ENCODE data around the gene VOPP1. TPM values are rescaled to one million over a fixed set of nuclear protein-coding genes. Genes with fewer than 3 reads are reported as not detected.
A peak's percentile ranks its signal among the peaks of the same experiment; 100 is the strongest.

Gene VOPP1
- total RNA-seq, 1 donor from 2014 or later: 66.2 TPM

GRCh38 chr7:55509322-55509721, 63.0 kb downstream of the VOPP1 start:
- intact Hi-C loops (cut with DNase I): no loop called here
- H3K27ac ChIP-seq: no peak overlapping the region

DNA sequence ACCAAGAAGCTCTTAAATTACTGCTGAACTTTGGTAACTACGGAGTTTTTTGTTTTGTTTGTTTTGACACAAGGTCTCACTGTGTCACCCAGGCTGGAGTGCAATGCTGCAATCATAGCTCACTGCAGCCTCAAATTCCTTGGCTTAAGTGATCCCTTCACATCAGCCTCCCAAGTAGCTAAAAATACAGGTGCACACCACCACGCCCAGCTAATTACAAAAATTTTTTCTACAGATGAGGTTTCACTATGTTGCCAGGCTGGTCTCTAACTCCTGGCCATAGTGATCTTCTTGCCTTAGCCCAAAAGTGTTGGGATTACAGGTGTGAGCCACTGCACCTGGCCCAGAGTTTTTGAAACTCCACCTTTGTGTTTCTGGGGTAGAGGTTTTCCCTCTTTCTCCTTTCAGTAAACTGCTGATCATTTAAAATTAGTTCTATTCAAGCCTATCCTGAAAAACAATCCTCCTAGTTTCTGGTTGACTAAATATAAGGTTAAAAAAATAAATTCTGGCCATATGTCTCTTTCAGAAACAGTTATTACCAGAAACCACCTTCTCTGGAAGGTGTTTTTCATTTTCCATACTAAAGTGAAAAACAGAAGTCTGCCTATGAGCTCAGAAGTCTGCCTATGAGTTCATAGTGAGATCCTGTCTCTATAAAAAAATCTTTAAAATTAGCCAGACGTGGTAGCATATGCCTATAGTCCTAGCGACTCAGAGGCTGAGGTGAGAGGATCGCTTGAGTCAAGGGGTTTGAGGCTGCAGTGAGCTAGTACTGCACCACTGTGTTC, 63.9 kb downstream of the VOPP1 start:
- H3K9me3 ChIP-seq: no peaks in the 10 kb centered on the region
- DNase-seq (no peak), ATAC-seq (no peak)
- H3K36me3 ChIP-seq: no peaks in the 10 kb centered on the region
- H3K27ac ChIP-seq: no peak overlapping the region
- no peaks in the 10 kb centered on the region for H3K27me3 ChIP-seq (ENCODE audit: low read depth)
- H3K4me3 ChIP-seq: no peak overlapping the region
- peaks cover 7% of the 10 kb centered on the region for H3K4me1 ChIP-seq
- intact Hi-C loops (cut with DNase I): no loop called here
- TF ChIP-seq, protein P1, sequence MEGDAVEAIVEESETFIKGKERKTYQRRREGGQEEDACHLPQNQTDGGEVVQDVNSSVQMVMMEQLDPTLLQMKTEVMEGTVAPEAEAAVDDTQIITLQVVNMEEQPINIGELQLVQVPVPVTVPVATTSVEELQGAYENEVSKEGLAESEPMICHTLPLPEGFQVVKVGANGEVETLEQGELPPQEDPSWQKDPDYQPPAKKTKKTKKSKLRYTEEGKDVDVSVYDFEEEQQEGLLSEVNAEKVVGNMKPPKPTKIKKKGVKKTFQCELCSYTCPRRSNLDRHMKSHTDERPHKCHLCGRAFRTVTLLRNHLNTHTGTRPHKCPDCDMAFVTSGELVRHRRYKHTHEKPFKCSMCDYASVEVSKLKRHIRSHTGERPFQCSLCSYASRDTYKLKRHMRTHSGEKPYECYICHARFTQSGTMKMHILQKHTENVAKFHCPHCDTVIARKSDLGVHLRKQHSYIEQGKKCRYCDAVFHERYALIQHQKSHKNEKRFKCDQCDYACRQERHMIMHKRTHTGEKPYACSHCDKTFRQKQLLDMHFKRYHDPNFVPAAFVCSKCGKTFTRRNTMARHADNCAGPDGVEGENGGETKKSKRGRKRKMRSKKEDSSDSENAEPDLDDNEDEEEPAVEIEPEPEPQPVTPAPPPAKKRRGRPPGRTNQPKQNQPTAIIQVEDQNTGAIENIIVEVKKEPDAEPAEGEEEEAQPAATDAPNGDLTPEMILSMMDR (IDR thresholded peaks at IDR 0.05): no peak

More at GRCh38 chr7:55509322-55509721, 63.0 kb downstream of the VOPP1 start:
- Histone ChIP-seq H3K4me3 (no peak overlapping the region), H3K27me3 (ENCODE audit: low read depth) (no peaks in the 10 kb centered on the region), H3K36me3 (no peaks in the 10 kb centered on the region), H3K9me3 (no peaks in the 10 kb centered on the region), H3K4me1 (peaks cover 7% of the 10 kb centered on the region)
- TF ChIP-seq, protein P1 (IDR thresholded peaks at IDR 0.05): no peak
- DNase-seq (no peak), ATAC-seq (peak; percentile 68 to 75)

- Histone ChIP-seq H3K4me3 (no peak overlapping the region), H3K27ac (no peak overlapping the region), H3K27me3 (ENCODE audit: low read depth) (no peaks in the 10 kb centered on the region), H3K4me1 (peaks cover 7% of the 10 kb centered on the region), H3K9me3 (no peaks in the 10 kb centered on the region), H3K36me3 (no peaks in the 10 kb centered on the region)
- no peak for ATAC-seq
- intact Hi-C loops (cut with DNase I): no loop called here
- DNase-seq: no peak
- TF ChIP-seq, protein P1 (IDR thresholded peaks at IDR 0.05): no peak
Measured at GRCh38 chr7:55507743-55508142, 64.6 kb downstream of the VOPP1 start.

DNA sequence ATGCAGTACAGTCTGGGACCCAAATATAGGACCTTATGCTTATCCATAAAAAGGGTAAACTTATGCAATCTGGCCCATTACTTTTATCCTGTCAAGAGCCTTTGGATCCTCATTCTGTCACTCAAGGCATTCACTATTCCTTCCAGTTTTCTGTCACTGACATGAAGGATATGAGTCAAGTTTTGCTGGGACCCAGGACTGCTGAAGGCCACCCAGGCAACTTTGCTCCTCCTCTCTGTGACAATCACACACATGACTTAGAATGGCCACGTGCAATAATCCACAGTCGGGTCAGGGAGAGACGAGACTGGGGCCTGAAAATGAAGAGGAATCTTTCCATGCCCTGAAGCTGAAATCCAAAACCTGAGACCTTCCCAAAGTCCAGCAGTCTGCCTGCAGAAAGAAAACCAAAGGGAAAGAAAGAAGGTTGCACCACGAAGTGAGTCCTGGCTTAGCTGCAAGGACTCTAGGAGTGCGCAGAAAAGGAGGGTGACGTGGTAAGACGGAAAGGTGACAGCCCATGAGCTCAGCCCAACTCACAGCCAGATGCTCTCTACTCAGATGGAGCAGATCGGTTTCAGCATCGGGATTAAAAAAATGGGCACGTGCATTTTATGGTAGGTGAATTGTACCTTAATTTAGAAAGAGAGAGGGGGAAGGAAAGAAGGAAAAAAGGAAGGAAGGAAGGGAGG, 67.2 kb downstream of the VOPP1 start:
- DNase-seq (no peak), ATAC-seq (no peak)
- Histone ChIP-seq H3K4me3 (no peak overlapping the region), H3K27ac (no peak overlapping the region), H3K9me3 (no peaks in the 10 kb centered on the region), H3K4me1 (peaks cover 7% of the 10 kb centered on the region), H3K27me3 (ENCODE audit: low read depth) (no peaks in the 10 kb centered on the region), H3K36me3 (no peaks in the 10 kb centered on the region)
- intact Hi-C loops (cut with DNase I): no loop called here
- TF ChIP-seq, protein P1 (IDR thresholded peaks at IDR 0.05): no peak

DNA sequence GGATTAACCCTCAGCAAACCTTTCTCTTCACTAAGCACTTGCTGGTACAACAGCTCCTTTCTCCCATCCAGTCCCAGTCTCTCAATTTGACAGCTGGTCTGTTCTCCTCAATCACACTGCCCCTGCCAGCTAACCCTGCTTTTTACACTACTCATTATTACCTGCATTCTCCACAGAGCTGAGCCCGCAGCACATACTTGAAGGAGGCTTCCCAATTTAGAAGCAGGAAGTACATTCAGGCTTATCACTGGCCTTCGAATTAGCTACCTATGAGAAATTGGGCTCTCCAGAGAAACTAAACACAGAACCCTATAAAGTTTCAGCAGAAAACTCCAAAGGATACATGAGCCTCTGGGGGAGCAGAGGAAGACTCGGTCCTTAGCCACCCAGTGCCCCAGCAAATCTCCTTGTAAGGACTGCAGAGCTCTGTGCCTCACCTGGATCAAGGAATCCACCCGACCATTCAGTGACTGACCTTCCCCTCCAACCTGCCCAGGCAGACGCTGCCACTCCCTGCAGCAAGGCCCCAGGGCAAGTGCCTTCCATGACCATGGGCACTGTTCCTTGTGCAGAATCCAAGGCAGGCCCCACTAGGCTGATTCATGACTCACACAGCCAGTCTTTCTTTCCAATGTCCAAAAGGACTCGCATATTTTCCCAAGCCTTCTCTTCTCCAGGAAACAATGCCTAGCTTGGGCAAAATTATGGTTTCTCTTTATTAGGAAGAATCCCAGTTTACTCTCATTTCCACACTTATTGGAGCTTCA, 68.0 kb downstream of the VOPP1 start:
- ATAC-seq: no peak
- Histone ChIP-seq H3K4me1 (peaks cover 6% of the 10 kb centered on the region), H3K9me3 (no peaks in the 10 kb centered on the region), H3K27ac (no peak overlapping the region), H3K27me3 (ENCODE audit: low read depth) (no peaks in the 10 kb centered on the region), H3K4me3 (no peak overlapping the region), H3K36me3 (no peaks in the 10 kb centered on the region)
- no peak for DNase-seq
- TF ChIP-seq, protein P1 (IDR thresholded peaks at IDR 0.05): no peak
- intact Hi-C loops (cut with DNase I): no loop called here
